Endothelial cell (in vitro differentiated cells): ENCODE results near the gene FAM219B. TPM values are rescaled to one million over a fixed set of nuclear protein-coding genes. Genes with fewer than 3 reads are reported as not detected.

Source experiments
- DNase-seq: peaks from one replicate; pipeline ENCODE4 v3.0.0; 2021; ENCODE audit warnings: low spot score
- H3K27ac Mint-ChIP-seq: one replicate; pipeline ENCODE4 v1.8.0; 2021; ENCODE audit warnings: mixed read lengths, inconsistent platforms; ENCODE audit not compliant: unreplicated experiment
- H3K27me3 Mint-ChIP-seq: one replicate; pipeline ENCODE4 v1.8.0; 2021; ENCODE audit warnings: mild to moderate bottlenecking, moderate library complexity, mixed read lengths, inconsistent platforms; ENCODE audit not compliant: unreplicated experiment
- H3K36me3 Mint-ChIP-seq: one replicate; pipeline ENCODE4 v1.8.0; 2021; ENCODE audit warnings: mild to moderate bottlenecking, low read depth, mixed read lengths, inconsistent platforms; ENCODE audit not compliant: unreplicated experiment
- H3K4me1 Mint-ChIP-seq: one replicate; pipeline ENCODE4 v1.8.0; 2021; ENCODE audit warnings: mild to moderate bottlenecking, mixed read lengths, inconsistent platforms; ENCODE audit not compliant: unreplicated experiment
- H3K4me3 Mint-ChIP-seq: one replicate; pipeline ENCODE4 v1.8.0; 2021; ENCODE audit warnings: mild to moderate bottlenecking, mixed read lengths, inconsistent platforms; ENCODE audit not compliant: unreplicated experiment
- H3K9me3 Mint-ChIP-seq: one replicate; pipeline ENCODE4 v1.8.0; 2021; ENCODE audit warnings: mixed read lengths, inconsistent platforms; ENCODE audit not compliant: unreplicated experiment
- CTCF ChIP-seq: fragments of 200-600 bp; sonication (generic); IDR thresholded peaks from one replicate; pipeline ENCODE4 v1.5.0; 2021; ENCODE audit warnings: antibody characterized with exemption; ENCODE audit not compliant: unreplicated experiment
- total RNA-seq: library from RNA; stranded (reverse); fragmentation: NEBNext Ultra II Directional; extraction: Animal tissue kit (Norgen Biotek cat#: 25700); gene quantifications from one replicate; pipeline ENCODE4 v1.2.1, GENCODE V29; 2021; ENCODE audit not compliant: unreplicated experiment

FAM219B gene
- total RNA-seq, 1 donor from 2014 or later, result 70.0 TPM

GRCh38 chr15:74850393-74850792 is 56.3 kb downstream of the FAM219B start:
- peaks cover 36% of the 10 kb centered on the region for H3K36me3 Mint-ChIP-seq
- no peak for TF ChIP-seq CTCF

More at GRCh38 chr15:74850393-74850792, 56.3 kb downstream of the FAM219B start:
- no peak for DNase-seq
- Mint-ChIP-seq H3K27me3 (no peaks in the 10 kb centered on the region), H3K9me3 (no peaks in the 10 kb centered on the region), H3K4me3 (no peak overlapping the region), H3K27ac (no peak overlapping the region), H3K4me1 (no peaks in the 10 kb centered on the region)

Other genes with a start within 250 kb of the FAM219B start
- gene EDC3, start 210.8 kb downstream of the FAM219B start, total RNA-seq, result 71.0 TPM
- 7.0 TPM for gene CYP1A1, start 181.3 kb downstream of the FAM219B start, total RNA-seq
- not detected for gene CYP1A2, start 158.0 kb downstream of the FAM219B start, total RNA-seq
- gene CSK, start 124.8 kb downstream of the FAM219B start, total RNA-seq, result 100 TPM
- not detected for gene LMAN1L, start 94.0 kb downstream of the FAM219B start, total RNA-seq
- not detected for gene CPLX3, start 80.2 kb downstream of the FAM219B start, total RNA-seq
- gene ULK3, start 63.7 kb downstream of the FAM219B start, total RNA-seq, result 25.6 TPM
- gene SCAMP2, start 33.5 kb downstream of the FAM219B start, total RNA-seq, result 56.1 TPM
- gene MPI, start 16.8 kb downstream of the FAM219B start, total RNA-seq, result 22.2 TPM
- gene COX5A, start 31.2 kb upstream of the FAM219B start, total RNA-seq, result 182 TPM
- 24.0 TPM for gene RPP25, start 49.9 kb upstream of the FAM219B start, total RNA-seq
- 132 TPM for gene SCAMP5, start 88.7 kb upstream of the FAM219B start, total RNA-seq
- 25.0 TPM for gene PPCDC, start 116.7 kb upstream of the FAM219B start, total RNA-seq